Stromal cell of bone marrow (primary cell): ENCODE measurements around the gene DUSP7.

Source experiments
- DNase-seq: peaks from one replicate; pipeline ENCODE4 v3.0.0-alpha.2; 2012; ENCODE audit warnings: low read depth

Gene DUSP7

GRCh38 chr3:52006017-52006819 lies 50.2 kb downstream of the DUSP7 start:
- no peak for DNase-seq

- no peak for DNase-seq
These were observed 50.8 kb downstream of the DUSP7 start for GRCh38 chr3:52005571-52005986.

GRCh38 chr3:52004906-52005395 lies 51.4 kb downstream of the DUSP7 start:
- no peak for DNase-seq

- DNase-seq = no peak
These were observed 52.1 kb downstream of the DUSP7 start for GRCh38 chr3:52004163-52004787.

- no peak for DNase-seq
These were observed 53.6 kb downstream of the DUSP7 start for GRCh38 chr3:52002748-52003147.

- no peak for DNase-seq
These were observed 54.9 kb downstream of the DUSP7 start for GRCh38 chr3:52001443-52001974.

- DNase-seq = no peak
These were observed 56.5 kb downstream of the DUSP7 start for GRCh38 chr3:51999846-52000245.
